Liver (tissue), 9 donors: ENCODE measurements around the gene KLF12. TPM values are rescaled to one million over a fixed set of nuclear protein-coding genes. Genes with fewer than 3 reads are reported as not detected.

ENCODE experiments used
- DNase-seq: peaks from one replicate; pipeline ENCODE4 v3.0.0-alpha.2; 2017; ENCODE audit warnings: low spot score
- H3K27ac ChIP-seq, 2 donors: one replicate each; pipeline ENCODE4 v1.7.0; 2013; ENCODE audit warnings: inconsistent platforms in 2 of 2, low read length in 2 of 2, control low read depth in 1 of 2, low read depth in 1 of 2, mild to moderate bottlenecking in 1 of 2
- H3K27me3 ChIP-seq, 4 donors: one replicate each; pipeline versions ENCODE4 v1.6.1 to v1.7.0; 2013; ENCODE audit warnings: low read length in 3 of 4, inconsistent platforms in 1 of 4, mild to moderate bottlenecking in 1 of 4, moderate library complexity in 1 of 4; ENCODE audit not compliant: control insufficient read depth in 4 of 4, insufficient read depth in 4 of 4
- H3K36me3 ChIP-seq, 4 donors: one replicate each; pipeline versions ENCODE4 v1.6.1 to v1.7.0; 2013; ENCODE audit warnings: low read length in 3 of 4, mild to moderate bottlenecking in 3 of 4, low read depth in 1 of 4, moderate library complexity in 1 of 4; ENCODE audit not compliant: control insufficient read depth in 4 of 4, insufficient read depth in 3 of 4
- H3K4me1 ChIP-seq, 4 donors: one replicate each; pipeline versions ENCODE4 v1.6.1 to v1.7.0; 2013; ENCODE audit warnings: low read length in 3 of 4, mild to moderate bottlenecking in 3 of 4, moderate library complexity in 1 of 4; ENCODE audit not compliant: control insufficient read depth in 4 of 4, insufficient read depth in 4 of 4
- H3K4me3 ChIP-seq, 3 donors: one replicate each; pipeline versions ENCODE4 v1.6.1 to v1.7.0; 2013; ENCODE audit warnings: low read length in 3 of 3, control low read depth in 1 of 3, low read depth in 1 of 3, mild to moderate bottlenecking in 1 of 3
- H3K9ac ChIP-seq, 2 donors: one replicate each; pipeline ENCODE4 v1.7.0; 2013; ENCODE audit warnings: low read length in 2 of 2, mild to moderate bottlenecking in 2 of 2, moderate library complexity in 2 of 2, control low read depth in 1 of 2, low read depth in 1 of 2
- H3K9me3 ChIP-seq, 4 donors: one replicate each; pipeline versions ENCODE4 v1.6.1 to v1.7.0; 2013; ENCODE audit warnings: low read length in 3 of 4; ENCODE audit not compliant: control insufficient read depth in 4 of 4
- EGR1 ChIP-seq, 2 donors: IDR thresholded peaks; 2 replicates each; pipeline ENCODE4 v1.6.1; 2016 to 2018; ENCODE audit warnings: antibody characterized with exemption in 2 of 2, low read depth in 2 of 2
- FOXA1 ChIP-seq: IDR thresholded peaks from 2 replicates; pipeline ENCODE4 v1.6.1; 2016; ENCODE audit warnings: antibody characterized with exemption
- FOXA2 ChIP-seq: IDR thresholded peaks from 2 replicates; pipeline ENCODE4 v1.6.1; 2016; ENCODE audit warnings: antibody characterized with exemption
- GABPA ChIP-seq, 2 donors: IDR thresholded peaks in 1 of 2; conservative IDR thresholded peaks in 1 of 2; 2 replicates each; pipeline ENCODE4 v1.6.1; 2016; ENCODE audit warnings: antibody characterized with exemption in 2 of 2, mild to moderate bottlenecking in 1 of 2, moderate library complexity in 1 of 2
- HNF4A ChIP-seq, 2 donors: conservative IDR thresholded peaks; 2 replicates each; pipeline ENCODE4 v1.6.1; 2016; ENCODE audit warnings: antibody characterized with exemption in 2 of 2, mild to moderate bottlenecking in 2 of 2
- HNF4G ChIP-seq: IDR thresholded peaks from 2 replicates; pipeline ENCODE4 v1.6.1; 2016; ENCODE audit warnings: antibody characterized with exemption
- JUND ChIP-seq, 2 donors: IDR thresholded peaks; 2 replicates each; pipeline ENCODE4 v1.6.1; 2016; ENCODE audit warnings: antibody characterized with exemption in 2 of 2
- MAX ChIP-seq: IDR thresholded peaks from 2 replicates; pipeline ENCODE4 v1.6.1; 2016; ENCODE audit warnings: antibody characterized with exemption
- NR2F2 ChIP-seq: IDR thresholded peaks from 2 replicates; pipeline ENCODE4 v1.6.1; 2016; ENCODE audit warnings: antibody characterized with exemption
- RAD21 ChIP-seq, 2 donors: IDR thresholded peaks; 2 replicates each; pipeline ENCODE4 v1.6.1; 2016; ENCODE audit warnings: antibody characterized with exemption in 2 of 2, mild to moderate bottlenecking in 2 of 2
- REST ChIP-seq: IDR thresholded peaks from 2 replicates; pipeline ENCODE4 v1.6.1; 2016; ENCODE audit warnings: antibody characterized with exemption, mild to moderate bottlenecking
- RXRA ChIP-seq, 2 donors: IDR thresholded peaks; 2 replicates each; pipeline ENCODE4 v1.6.1; 2017 to 2018; ENCODE audit warnings: antibody characterized with exemption in 2 of 2, mild to moderate bottlenecking in 1 of 2
- SP1 ChIP-seq: IDR thresholded peaks from 2 replicates; pipeline ENCODE4 v1.6.1; 2018; ENCODE audit warnings: antibody characterized with exemption, mild to moderate bottlenecking
- TAF1 ChIP-seq: conservative IDR thresholded peaks from 2 replicates; pipeline ENCODE4 v1.6.1; 2016; ENCODE audit warnings: antibody characterized with exemption, mild to moderate bottlenecking
- YY1 ChIP-seq: IDR thresholded peaks from 2 replicates; pipeline ENCODE4 v1.6.1; 2016; ENCODE audit warnings: antibody characterized with exemption, mild to moderate bottlenecking
- ZBTB33 ChIP-seq: IDR thresholded peaks from 2 replicates; pipeline ENCODE4 v1.6.1; 2016; ENCODE audit warnings: antibody characterized with exemption
- WGBS: extraction: QIAGEN DNeasy Blood & Tissue Kit; methylation state at CpG from one replicate; pipeline ENCODE4 v1.1.7; 2013; 5-methylcytosine and 5-hydroxymethylcytosine counted together
- polyA plus RNA-seq, 2 donors: library from polyadenylated mRNA; stranded (reverse) in 1 of 2; unstranded in 1 of 2; fragments of 200-250 nt in 1 of 2; fragments of >200 nt in 1 of 2; fragmentation: Nextera tagmentation in 1 of 2; extraction: Ambion mirVana in 1 of 2; gene quantifications; one replicate each; pipeline versions ENCODE4 v1.2.1 to v1.2.3, GENCODE V29; 2013 to 2015
- total RNA-seq, 2 donors: library from RNA; depleted of rRNA; stranded (reverse); fragments of >200 nt; gene quantifications; one replicate each; pipeline ENCODE4 v1.2.3, GENCODE V29; 2014
- TF ChIP-seq, protein P1 (sequence below): fragments of 150-350 bp; IDR thresholded peaks from 2 replicates; pipeline ENCODE4 v1.5.1; 2017; ENCODE audit warnings: improper control_type of control experiment, low read depth, low read length; ENCODE audit not compliant: missing input control
- TF ChIP-seq, protein P2 (sequence below): IDR thresholded peaks from 2 replicates; pipeline ENCODE4 v1.6.1; 2016; ENCODE audit warnings: antibody characterized with exemption
- donor health status: healthy.
- donor health status: healthy.
- donor health status: healthy.
- donor health status: healthy.
- donor health status: healthy.

The KLF12 gene
- total and polyA plus RNA-seq, 4 donors: 2.4 to 15.9 (median 11.3) TPM

- Histone ChIP-seq H3K9me3 (no peaks in the 10 kb centered on the region), H3K4me3 (peak overlapping the region; percentile 80 to 98 (median 85)), H3K27ac (peak overlapping the region; percentile 68 to 77), H3K9ac (peak overlapping the region; percentile 12 to 84), H3K36me3 (no peaks in the 10 kb centered on the region), H3K27me3 (no peaks in the 10 kb centered on the region), H3K4me1 (peaks cover 10 to 59% (median 47%) of the 10 kb centered on the region in 4 donors)
- DNase-seq: no peak
- WGBS: 14% methylated on average over 17 of the region's 17 CpGs
- TF ChIP-seq HNF4G: no peak
- TF ChIP-seq ZBTB33: no peak
- TF ChIP-seq EGR1 (IDR thresholded peaks at IDR 0.05; ENCODE audit: low read depth in 2 of 2): no peak
- TF ChIP-seq TAF1: no peak
- no peak for TF ChIP-seq NR2F2
- TF ChIP-seq MAX: no peak
- TF ChIP-seq, protein P1, sequence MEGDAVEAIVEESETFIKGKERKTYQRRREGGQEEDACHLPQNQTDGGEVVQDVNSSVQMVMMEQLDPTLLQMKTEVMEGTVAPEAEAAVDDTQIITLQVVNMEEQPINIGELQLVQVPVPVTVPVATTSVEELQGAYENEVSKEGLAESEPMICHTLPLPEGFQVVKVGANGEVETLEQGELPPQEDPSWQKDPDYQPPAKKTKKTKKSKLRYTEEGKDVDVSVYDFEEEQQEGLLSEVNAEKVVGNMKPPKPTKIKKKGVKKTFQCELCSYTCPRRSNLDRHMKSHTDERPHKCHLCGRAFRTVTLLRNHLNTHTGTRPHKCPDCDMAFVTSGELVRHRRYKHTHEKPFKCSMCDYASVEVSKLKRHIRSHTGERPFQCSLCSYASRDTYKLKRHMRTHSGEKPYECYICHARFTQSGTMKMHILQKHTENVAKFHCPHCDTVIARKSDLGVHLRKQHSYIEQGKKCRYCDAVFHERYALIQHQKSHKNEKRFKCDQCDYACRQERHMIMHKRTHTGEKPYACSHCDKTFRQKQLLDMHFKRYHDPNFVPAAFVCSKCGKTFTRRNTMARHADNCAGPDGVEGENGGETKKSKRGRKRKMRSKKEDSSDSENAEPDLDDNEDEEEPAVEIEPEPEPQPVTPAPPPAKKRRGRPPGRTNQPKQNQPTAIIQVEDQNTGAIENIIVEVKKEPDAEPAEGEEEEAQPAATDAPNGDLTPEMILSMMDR: no peak
- no peak for TF ChIP-seq RAD21 (IDR thresholded peaks at IDR 0.05)
- no peak for TF ChIP-seq JUND (IDR thresholded peaks at IDR 0.05)
- no peak for TF ChIP-seq RXRA (IDR thresholded peaks at IDR 0.05)
- TF ChIP-seq YY1: no peak
- no peak for TF ChIP-seq HNF4A (conservative IDR thresholded peaks at IDR 0.05)
- no peak for TF ChIP-seq FOXA1
- no peak for TF ChIP-seq SP1
These were observed 1.9 kb downstream of the KLF12 start for GRCh38 chr13:74132152-74132775.

GRCh38 chr13:74131227-74131626 is 3.0 kb downstream of the KLF12 start:
- Histone ChIP-seq H3K9me3 (no peaks in the 10 kb centered on the region), H3K9ac (peak overlapping the region in 1 of 2 donors; percentile 36), H3K4me3 (no peak overlapping the region), H3K27me3 (no peaks in the 10 kb centered on the region), H3K4me1 (peaks cover 10 to 50% (median 40%) of the 10 kb centered on the region in 4 donors), H3K27ac (peak overlapping the region in 1 of 2 donors; percentile 2), H3K36me3 (no peaks in the 10 kb centered on the region)
- DNase-seq: no peak
- 16% methylated on average over 3 of the region's 3 CpGs for WGBS
- peak; percentile 61 for TF ChIP-seq SP1
- TF ChIP-seq, protein P2, sequence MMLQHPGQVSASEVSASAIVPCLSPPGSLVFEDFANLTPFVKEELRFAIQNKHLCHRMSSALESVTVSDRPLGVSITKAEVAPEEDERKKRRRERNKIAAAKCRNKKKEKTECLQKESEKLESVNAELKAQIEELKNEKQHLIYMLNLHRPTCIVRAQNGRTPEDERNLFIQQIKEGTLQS: no peak
- peak; percentile 17 to 21 for TF ChIP-seq JUND (IDR thresholded peaks at IDR 0.05)
- TF ChIP-seq, protein P1: no peak
- peak; percentile 75 for TF ChIP-seq FOXA2
- TF ChIP-seq YY1: peak; percentile 43
- no peak for TF ChIP-seq GABPA (IDR thresholded peaks at IDR 0.05 in 1 of 2, conservative IDR thresholded peaks at IDR 0.05 in 1 of 2)
- no peak for TF ChIP-seq EGR1 (IDR thresholded peaks at IDR 0.05; ENCODE audit: low read depth in 2 of 2)
- TF ChIP-seq ZBTB33: peak; percentile 36
- TF ChIP-seq REST: peak; percentile 69
- peak; percentile 68 for TF ChIP-seq NR2F2
- no peak for TF ChIP-seq TAF1
- peak; percentile 86 to 87 for TF ChIP-seq HNF4A (conservative IDR thresholded peaks at IDR 0.05)
- peak; percentile 49 for TF ChIP-seq MAX
- peak; percentile 77 to 78 for TF ChIP-seq RXRA (IDR thresholded peaks at IDR 0.05)
